Activated CD4-positive, alpha-beta T cell treated with anti-CD3 and anti-CD28 coated beads, Interleukin-2, amount 50 U/mL, for 1 hour (primary cell): ENCODE measurements around the gene TXNRD3.

Experiments used
- DNase-seq: peaks from one replicate; pipeline ENCODE4 v3.0.0-alpha.2; 2020

TXNRD3 gene

GRCh38 chr3:126671521-126671920 lies 16.6 kb upstream of the TXNRD3 start:
- DNase-seq: no peak

GRCh38 chr3:126668450-126669401 lies 13.8 kb upstream of the TXNRD3 start:
- DNase-seq: no peak

GRCh38 chr3:126667631-126668449 lies 12.9 kb upstream of the TXNRD3 start:
- DNase-seq: no peak

- no peak for DNase-seq
These were observed 12.0 kb upstream of the TXNRD3 start for GRCh38 chr3:126666658-126667528.

- no peak for DNase-seq
These were observed 11.2 kb upstream of the TXNRD3 start for GRCh38 chr3:126665959-126666657.

- no peak for DNase-seq
These were observed 10.5 kb upstream of the TXNRD3 start for GRCh38 chr3:126665221-126665936.

GRCh38 chr3:126664591-126665214 lies 9.8 kb upstream of the TXNRD3 start:
- DNase-seq: no peak

GRCh38 chr3:126663750-126664149 lies 8.8 kb upstream of the TXNRD3 start:
- no peak for DNase-seq

GRCh38 chr3:126663257-126663656 lies 8.3 kb upstream of the TXNRD3 start:
- no peak for DNase-seq

GRCh38 chr3:126661532-126662364 lies 6.8 kb upstream of the TXNRD3 start:
- no peak for DNase-seq

GRCh38 chr3:126659915-126660886 lies 5.3 kb upstream of the TXNRD3 start:
- no peak for DNase-seq

- DNase-seq: no peak
These were observed 3.7 kb upstream of the TXNRD3 start for GRCh38 chr3:126658584-126658983.

GRCh38 chr3:126657901-126658300 lies 3.0 kb upstream of the TXNRD3 start:
- DNase-seq: no peak

GRCh38 chr3:126656371-126657134 lies 1.6 kb upstream of the TXNRD3 start:
- DNase-seq: no peak

GRCh38 chr3:126655887-126656286 lies 963 bp upstream of the TXNRD3 start:
- DNase-seq: no peak

- no peak for DNase-seq
These were observed 5.3 kb downstream of the TXNRD3 start for GRCh38 chr3:126649556-126650092.

GRCh38 chr3:126646674-126647073 lies 8.2 kb downstream of the TXNRD3 start:
- DNase-seq: no peak

GRCh38 chr3:126644615-126645014 lies 10.3 kb downstream of the TXNRD3 start:
- no peak for DNase-seq
